ENCODE measurements around the gene SMTNL2.

DNA sequence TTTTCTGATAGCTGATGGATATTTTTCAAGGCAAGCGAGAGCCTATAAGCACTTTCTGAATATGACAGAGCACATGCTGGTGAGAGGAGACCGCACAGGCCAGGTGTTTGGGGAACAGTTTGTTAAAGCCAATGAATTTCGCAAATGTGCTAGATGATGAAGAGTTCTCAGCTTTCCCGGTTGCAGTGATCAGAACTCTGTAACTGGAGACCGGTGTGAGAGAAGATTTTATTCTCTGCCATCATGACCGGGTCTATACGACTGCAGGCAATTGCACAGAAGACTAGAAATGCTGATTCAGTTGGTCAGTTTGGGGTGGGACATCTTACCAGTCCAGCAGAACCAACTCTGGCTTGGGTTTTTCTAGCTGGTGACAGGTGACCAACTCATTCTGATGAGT is 25.4 kb downstream of the SMTNL2 start:
- TF ChIP-seq, protein P1, sequence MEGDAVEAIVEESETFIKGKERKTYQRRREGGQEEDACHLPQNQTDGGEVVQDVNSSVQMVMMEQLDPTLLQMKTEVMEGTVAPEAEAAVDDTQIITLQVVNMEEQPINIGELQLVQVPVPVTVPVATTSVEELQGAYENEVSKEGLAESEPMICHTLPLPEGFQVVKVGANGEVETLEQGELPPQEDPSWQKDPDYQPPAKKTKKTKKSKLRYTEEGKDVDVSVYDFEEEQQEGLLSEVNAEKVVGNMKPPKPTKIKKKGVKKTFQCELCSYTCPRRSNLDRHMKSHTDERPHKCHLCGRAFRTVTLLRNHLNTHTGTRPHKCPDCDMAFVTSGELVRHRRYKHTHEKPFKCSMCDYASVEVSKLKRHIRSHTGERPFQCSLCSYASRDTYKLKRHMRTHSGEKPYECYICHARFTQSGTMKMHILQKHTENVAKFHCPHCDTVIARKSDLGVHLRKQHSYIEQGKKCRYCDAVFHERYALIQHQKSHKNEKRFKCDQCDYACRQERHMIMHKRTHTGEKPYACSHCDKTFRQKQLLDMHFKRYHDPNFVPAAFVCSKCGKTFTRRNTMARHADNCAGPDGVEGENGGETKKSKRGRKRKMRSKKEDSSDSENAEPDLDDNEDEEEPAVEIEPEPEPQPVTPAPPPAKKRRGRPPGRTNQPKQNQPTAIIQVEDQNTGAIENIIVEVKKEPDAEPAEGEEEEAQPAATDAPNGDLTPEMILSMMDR (IDR thresholded peaks at IDR 0.05): no peak
- TF ChIP-seq POLR2A (IDR thresholded peaks at IDR 0.05): no peak

Measured in right lobe of liver (tissue), 4 donors.